Measurements from ENCODE around the gene NAV2. TPM values are rescaled to one million over a fixed set of nuclear protein-coding genes. Genes with fewer than 3 reads are reported as not detected.
A peak's percentile ranks its signal among the peaks of the same experiment; 100 is the strongest.

Gene NAV2
- 8.1 TPM for polyA plus RNA-seq
- long read RNA-seq, donor 1 = 0 reads
- long read RNA-seq, donor 2, partial matches to known transcripts = 0 of 1 reads
- long read RNA-seq, donor 2, other reads (novel, unspliced or antisense) = 0 of 1 reads
- long read RNA-seq, donor 3 = 0 reads
- long read RNA-seq, donor 4 = 0 reads
- long read RNA-seq, donor 5, partial matches to known transcripts = 0 of 1 reads
- long read RNA-seq, donor 5, other reads (novel, unspliced or antisense) = 0 of 1 reads
- long read RNA-seq, donor 6 = 0 reads
- long read RNA-seq, donor 7, partial matches to known transcripts = 0 of 3 reads
- long read RNA-seq, donor 7, other reads (novel, unspliced or antisense) = 0 of 3 reads
- long read RNA-seq, donor 8, partial matches to known transcripts = 0 of 2 reads
- long read RNA-seq, donor 8, other reads (novel, unspliced or antisense) = 0 of 2 reads
- long read RNA-seq, donor 9, partial matches to known transcripts = 0 of 1 reads
- long read RNA-seq, donor 9, other reads (novel, unspliced or antisense) = 0 of 1 reads
- long read RNA-seq, donor 10 = 0 reads
- long read RNA-seq, donor 11, partial matches to known transcripts = 0 of 2 reads
- long read RNA-seq, donor 11, other reads (novel, unspliced or antisense) = 0 of 2 reads

GRCh38 chr11:19712281-19713195 is at the start of gene NAV2:
TSS of gene NAV2 (plus strand) at chr11:19712837. CDS start at chr11:19713696, 859 bp downstream.
- peaks cover 14% of the 10 kb centered on the region for H3K9me3 ChIP-seq (ENCODE audit: control insufficient read depth, low read depth, low read length)
- peak; percentile 92 to 94 for DNase-seq
- peaks cover 19% of the 10 kb centered on the region for H3K4me1 ChIP-seq (ENCODE audit: control insufficient read depth, insufficient read depth, low read length)
- H3K27me3 ChIP-seq (ENCODE audit: control insufficient read depth, insufficient read depth, low read length) = peaks cover 35% of the 10 kb centered on the region
- H3K4me3 ChIP-seq (ENCODE audit: low read length) = peak within 1 kb of the TSS; percentile 62
- H3K27ac ChIP-seq (ENCODE audit: low read length) = peak within 1 kb of the TSS; percentile 85
- H3K36me3 ChIP-seq (ENCODE audit: control insufficient read depth, insufficient read depth, low read length) = no peaks in the 10 kb centered on the region
- WGBS (ENCODE audit: insufficient coverage, low lambda C conversion rate) = no CpG with 5 or more reads among the region's 91 CpGs

DNA sequence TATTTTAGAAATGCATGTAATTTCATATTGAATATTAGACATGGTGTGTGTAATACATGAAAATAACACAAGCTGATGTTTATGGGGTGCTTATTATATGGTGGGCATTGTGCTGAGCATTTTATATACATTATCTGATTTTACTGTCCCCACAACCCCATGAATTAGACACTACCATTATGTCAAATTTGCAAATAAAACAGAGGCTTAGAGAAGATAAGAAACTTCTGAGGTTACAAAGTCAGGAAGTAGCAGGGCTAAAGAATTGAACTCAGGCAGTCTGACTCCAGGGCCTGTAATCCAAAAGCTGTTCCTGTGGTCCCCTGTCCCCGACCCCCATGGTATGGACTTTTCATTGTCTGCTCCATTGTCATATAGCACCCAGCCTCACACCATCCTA is 49.4 kb upstream of the NAV2 start:
- no peaks in the 10 kb centered on the region for H3K4me1 ChIP-seq (ENCODE audit: control insufficient read depth, insufficient read depth, low read length)
- WGBS (ENCODE audit: insufficient coverage, low lambda C conversion rate) = no CpG with 5 or more reads among the region's 1 CpG
- peaks cover 6% of the 10 kb centered on the region for H3K27me3 ChIP-seq (ENCODE audit: control insufficient read depth, insufficient read depth, low read length)
- H3K36me3 ChIP-seq (ENCODE audit: control insufficient read depth, insufficient read depth, low read length) = no peaks in the 10 kb centered on the region
- no peak overlapping the region for H3K27ac ChIP-seq (ENCODE audit: low read length)
- H3K4me3 ChIP-seq (ENCODE audit: low read length) = no peak overlapping the region
- DNase-seq = no peak
- no peaks in the 10 kb centered on the region for H3K9me3 ChIP-seq (ENCODE audit: control insufficient read depth, low read depth, low read length)

GRCh38 chr11:19664886-19665548 is 47.6 kb upstream of the NAV2 start:
- no peaks in the 10 kb centered on the region for H3K4me1 ChIP-seq (ENCODE audit: control insufficient read depth, insufficient read depth, low read length)
- DNase-seq = no peak
- no peaks in the 10 kb centered on the region for H3K36me3 ChIP-seq (ENCODE audit: control insufficient read depth, insufficient read depth, low read length)
- no peak overlapping the region for H3K27ac ChIP-seq (ENCODE audit: low read length)
- peaks cover 6% of the 10 kb centered on the region for H3K27me3 ChIP-seq (ENCODE audit: control insufficient read depth, insufficient read depth, low read length)
- H3K4me3 ChIP-seq (ENCODE audit: low read length) = no peak overlapping the region
- WGBS (ENCODE audit: insufficient coverage, low lambda C conversion rate) = no CpG with 5 or more reads among the region's 4 CpGs
- H3K9me3 ChIP-seq (ENCODE audit: control insufficient read depth, low read depth, low read length) = no peaks in the 10 kb centered on the region

- peaks cover 6% of the 10 kb centered on the region for H3K27me3 ChIP-seq (ENCODE audit: control insufficient read depth, insufficient read depth, low read length)
- H3K27ac ChIP-seq (ENCODE audit: low read length) = no peak overlapping the region
- no peaks in the 10 kb centered on the region for H3K36me3 ChIP-seq (ENCODE audit: control insufficient read depth, insufficient read depth, low read length)
- no peak for DNase-seq
- no peak overlapping the region for H3K4me3 ChIP-seq (ENCODE audit: low read length)
- no CpG with 5 or more reads among the region's 3 CpGs for WGBS (ENCODE audit: insufficient coverage, low lambda C conversion rate)
- H3K9me3 ChIP-seq (ENCODE audit: control insufficient read depth, low read depth, low read length) = no peaks in the 10 kb centered on the region
- no peaks in the 10 kb centered on the region for H3K4me1 ChIP-seq (ENCODE audit: control insufficient read depth, insufficient read depth, low read length)
Observed at GRCh38 chr11:19666951-19667350, 45.7 kb upstream of the NAV2 start.

DNA sequence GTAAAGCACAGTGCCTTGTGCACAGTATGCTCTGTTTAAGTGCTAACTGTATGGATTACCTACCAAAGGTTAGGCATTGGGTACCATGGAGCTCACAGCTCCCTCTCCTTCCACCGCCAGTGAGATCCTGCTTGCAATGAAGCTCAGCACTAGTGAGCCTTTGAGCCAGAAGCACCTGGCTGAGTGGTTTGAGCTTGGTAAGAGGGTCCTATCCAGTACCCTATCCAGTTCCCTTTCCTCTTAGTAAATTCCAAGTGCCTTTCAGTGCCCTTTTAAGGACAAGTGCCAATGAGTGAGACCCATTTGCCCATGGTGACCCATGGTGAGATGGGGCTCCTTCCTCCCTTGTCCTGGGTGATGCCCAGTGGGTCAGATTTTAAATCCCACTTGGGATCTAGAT is 43.1 kb upstream of the NAV2 start:
- H3K4me1 ChIP-seq (ENCODE audit: control insufficient read depth, insufficient read depth, low read length) = peaks cover 12% of the 10 kb centered on the region
- H3K36me3 ChIP-seq (ENCODE audit: control insufficient read depth, insufficient read depth, low read length) = no peaks in the 10 kb centered on the region
- H3K27ac ChIP-seq (ENCODE audit: low read length) = no peak overlapping the region
- H3K27me3 ChIP-seq (ENCODE audit: control insufficient read depth, insufficient read depth, low read length) = peaks cover 6% of the 10 kb centered on the region
- no peak for DNase-seq
- whole genome bisulfite sequencing (ENCODE audit: insufficient coverage, low lambda C conversion rate) = no CpG with 5 or more reads among the region's 1 CpG
- H3K9me3 ChIP-seq (ENCODE audit: control insufficient read depth, low read depth, low read length) = no peaks in the 10 kb centered on the region
- H3K4me3 ChIP-seq (ENCODE audit: low read length) = no peak overlapping the region

DNA sequence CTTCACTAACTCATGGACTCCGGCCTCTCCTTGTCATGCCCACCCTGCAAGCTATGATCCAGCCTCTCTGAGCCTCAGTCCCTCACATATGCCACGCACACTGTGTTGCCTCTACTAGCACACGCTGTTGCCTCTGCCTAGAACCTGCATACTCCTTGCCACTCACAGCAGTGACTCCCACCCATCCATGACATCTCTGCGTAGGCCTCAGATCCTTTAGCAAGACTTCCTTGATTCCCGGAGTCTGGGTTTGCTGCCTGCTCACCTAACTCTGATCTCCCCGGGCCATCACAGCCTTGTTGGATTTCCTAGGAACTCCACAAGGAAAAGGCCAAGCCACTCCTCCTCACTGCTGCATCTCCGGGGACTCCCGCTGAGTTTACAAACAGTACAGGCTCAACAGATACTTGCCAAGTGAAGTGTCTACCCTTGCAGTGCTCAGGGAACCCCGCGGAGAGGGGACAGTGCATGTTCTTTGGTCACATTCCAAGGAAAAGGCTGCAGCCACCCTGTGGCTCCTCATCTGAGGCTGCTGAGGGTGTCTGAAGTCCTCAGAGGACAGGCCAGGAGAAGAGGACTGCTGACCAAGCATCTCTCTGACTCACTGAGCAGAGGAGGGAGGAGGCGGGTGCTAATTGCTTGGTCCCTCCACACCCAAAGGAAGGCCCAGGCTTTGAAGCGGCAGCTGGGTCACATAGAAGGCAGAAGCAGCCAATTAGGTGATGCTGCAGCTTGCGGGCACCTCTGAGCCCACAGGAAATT is 42.4 kb upstream of the NAV2 start:
- WGBS (ENCODE audit: insufficient coverage, low lambda C conversion rate) = no CpG with 5 or more reads among the region's 13 CpGs
- DNase-seq = peak; percentile 23 to 49

DNA sequence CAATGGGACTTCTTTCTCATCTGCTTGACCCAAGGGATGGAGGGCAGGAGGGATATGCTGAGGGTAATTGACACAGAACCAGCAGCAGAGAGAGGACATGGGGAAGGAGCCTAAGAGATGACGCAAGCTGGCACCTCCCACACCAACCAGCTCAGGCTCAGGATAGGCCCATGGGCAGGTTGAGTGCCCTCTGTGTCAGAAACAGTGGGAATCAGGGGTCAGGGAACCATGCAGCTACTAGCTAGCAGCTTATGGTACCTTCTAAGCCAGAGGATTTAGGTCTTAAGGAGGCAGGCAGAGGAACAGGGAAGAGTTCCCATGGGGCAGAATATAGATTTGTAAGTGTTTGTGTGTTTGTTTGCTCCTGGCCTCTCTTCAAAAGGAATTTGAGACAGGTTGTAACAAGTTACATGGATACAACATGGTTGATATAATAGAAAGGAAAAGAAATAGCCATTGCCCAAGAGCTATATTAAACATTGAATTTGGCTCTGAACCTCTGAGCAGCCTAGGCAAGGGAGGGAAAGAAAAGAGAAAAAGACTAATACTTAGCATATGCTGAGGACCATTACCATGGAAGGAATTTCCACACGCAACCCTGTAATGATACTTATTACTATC is 39.9 kb upstream of the NAV2 start:
- H3K27ac ChIP-seq (ENCODE audit: low read length) = peak overlapping the region; percentile 59
- WGBS (ENCODE audit: insufficient coverage, low lambda C conversion rate) = no CpG with 5 or more reads among the region's 2 CpGs

More for the DNA sequence above, 42.4 kb upstream of the NAV2 start:
- Histone ChIP-seq H3K9me3 (ENCODE audit: control insufficient read depth, low read depth, low read length) (no peaks in the 10 kb centered on the region), H3K36me3 (ENCODE audit: control insufficient read depth, insufficient read depth, low read length) (no peaks in the 10 kb centered on the region), H3K4me1 (ENCODE audit: control insufficient read depth, insufficient read depth, low read length) (peaks cover 16% of the 10 kb centered on the region), H3K4me3 (ENCODE audit: low read length) (no peak overlapping the region), H3K27me3 (ENCODE audit: control insufficient read depth, insufficient read depth, low read length) (peaks cover 3% of the 10 kb centered on the region), H3K27ac (ENCODE audit: low read length) (no peak overlapping the region)

DNA sequence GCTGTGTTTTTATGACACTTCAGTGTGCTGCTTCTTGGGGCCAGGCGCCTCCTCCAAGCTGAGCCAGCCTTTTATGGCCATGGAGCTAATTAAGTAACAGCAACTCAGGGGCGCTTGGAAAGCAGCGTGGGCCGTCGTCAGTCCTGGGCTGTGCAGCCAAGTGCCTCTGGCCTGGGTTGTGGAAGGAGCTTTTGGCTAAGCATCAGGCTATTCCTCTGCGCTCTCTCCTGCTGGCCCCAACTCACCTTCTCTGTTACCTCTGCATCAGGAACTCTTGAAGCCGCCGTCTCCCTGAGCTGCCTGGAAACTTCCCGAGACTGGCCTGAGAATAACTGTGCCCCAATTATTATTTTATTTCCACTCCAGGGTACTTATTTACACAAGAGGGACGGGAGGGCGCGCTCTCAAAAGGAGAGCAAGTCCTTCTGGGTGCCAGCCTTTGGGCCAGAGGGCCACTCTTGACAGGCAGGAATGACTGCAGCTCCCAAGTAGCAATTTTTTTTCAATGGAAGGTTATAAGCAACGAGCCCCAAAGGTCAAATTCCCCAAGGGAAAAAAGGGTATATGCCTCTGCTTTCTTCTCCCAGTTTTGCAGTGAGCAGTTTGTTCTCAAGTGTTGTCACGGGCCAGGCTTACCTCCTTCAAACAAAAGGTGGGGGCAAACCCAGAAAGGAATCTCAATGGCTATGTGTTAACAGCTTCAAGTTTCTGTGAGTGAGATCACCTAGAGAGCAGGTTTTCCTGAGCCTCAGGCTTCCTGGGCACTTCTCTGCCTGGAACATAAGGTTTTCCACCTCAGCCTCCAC is 38.5 kb upstream of the NAV2 start:
- Histone ChIP-seq H3K36me3 (ENCODE audit: control insufficient read depth, insufficient read depth, low read length) (no peaks in the 10 kb centered on the region), H3K27ac (ENCODE audit: low read length) (peak overlapping the region; percentile 59), H3K27me3 (ENCODE audit: control insufficient read depth, insufficient read depth, low read length) (no peaks in the 10 kb centered on the region), H3K4me1 (ENCODE audit: control insufficient read depth, insufficient read depth, low read length) (peaks cover 16% of the 10 kb centered on the region), H3K9me3 (ENCODE audit: control insufficient read depth, low read depth, low read length) (no peaks in the 10 kb centered on the region), H3K4me3 (ENCODE audit: low read length) (no peak overlapping the region)
- WGBS (ENCODE audit: insufficient coverage, low lambda C conversion rate) = no CpG with 5 or more reads among the region's 14 CpGs
- peak; percentile 71 to 86 for DNase-seq

More for the DNA sequence above, 39.9 kb upstream of the NAV2 start:
- Histone ChIP-seq H3K4me3 (ENCODE audit: low read length) (no peak overlapping the region), H3K36me3 (ENCODE audit: control insufficient read depth, insufficient read depth, low read length) (no peaks in the 10 kb centered on the region), H3K4me1 (ENCODE audit: control insufficient read depth, insufficient read depth, low read length) (peaks cover 16% of the 10 kb centered on the region), H3K27me3 (ENCODE audit: control insufficient read depth, insufficient read depth, low read length) (no peaks in the 10 kb centered on the region), H3K9me3 (ENCODE audit: control insufficient read depth, low read depth, low read length) (no peaks in the 10 kb centered on the region)
- no peak for DNase-seq
